GM18951 (cell line): ENCODE data around the gene KIF3A.

ENCODE experiments used
- POLR2A ChIP-seq: IDR thresholded peaks from 4 replicates; pipeline ENCODE4 v1.6.1; 2011; ENCODE audit warnings: mild to moderate bottlenecking; ENCODE audit not compliant: insufficient read length, insufficient read depth; ENCODE audit errors: extremely low read depth
- in situ Hi-C: fragments of 300-500 bp; cut with MboI; formaldehyde crosslinking; loops from one replicate; pipeline ENCODE4 v1.12.0; 2022; ENCODE audit warnings: low sequenced_read_pairs, mixed read lengths, inconsistent platforms; ENCODE audit not compliant: unreplicated experiment

The KIF3A gene

DNA sequence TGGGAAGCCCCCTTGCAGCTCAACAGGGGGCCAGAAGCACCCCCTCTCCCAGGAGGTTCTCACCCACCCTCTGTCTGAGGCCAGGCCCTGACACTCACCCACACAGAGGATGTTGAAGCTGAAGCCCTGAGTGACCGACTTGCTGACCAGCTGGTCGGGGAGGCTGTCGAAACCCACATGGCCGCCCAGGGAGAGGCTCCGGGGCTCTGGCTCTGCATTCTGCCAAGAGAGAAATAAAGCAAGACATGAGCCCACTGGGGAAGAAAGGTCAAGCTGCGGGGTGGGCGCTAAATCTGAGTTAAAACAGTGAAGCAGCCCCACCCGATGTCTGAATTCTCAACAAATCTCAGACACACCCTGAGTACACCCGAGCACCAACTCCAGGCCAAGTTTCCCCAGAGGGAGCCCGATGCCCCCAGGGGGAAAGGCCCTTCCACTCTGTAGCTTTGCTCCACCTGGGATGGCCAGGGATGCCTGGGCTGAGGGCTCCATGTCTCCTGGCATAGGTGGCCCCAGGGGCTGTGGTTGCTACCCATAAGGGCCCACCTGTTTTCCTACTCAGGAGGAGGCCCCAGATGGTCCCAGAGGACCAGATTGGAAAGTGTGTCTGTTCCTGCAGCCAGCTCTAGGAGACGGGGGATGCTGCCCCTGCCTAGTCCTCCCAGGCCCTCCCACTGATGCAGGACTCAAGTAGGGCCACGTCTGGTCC, 28.1 kb upstream of the KIF3A start:
- in situ Hi-C loops, result no loop called here
- TF ChIP-seq POLR2A, result no peak

DNA sequence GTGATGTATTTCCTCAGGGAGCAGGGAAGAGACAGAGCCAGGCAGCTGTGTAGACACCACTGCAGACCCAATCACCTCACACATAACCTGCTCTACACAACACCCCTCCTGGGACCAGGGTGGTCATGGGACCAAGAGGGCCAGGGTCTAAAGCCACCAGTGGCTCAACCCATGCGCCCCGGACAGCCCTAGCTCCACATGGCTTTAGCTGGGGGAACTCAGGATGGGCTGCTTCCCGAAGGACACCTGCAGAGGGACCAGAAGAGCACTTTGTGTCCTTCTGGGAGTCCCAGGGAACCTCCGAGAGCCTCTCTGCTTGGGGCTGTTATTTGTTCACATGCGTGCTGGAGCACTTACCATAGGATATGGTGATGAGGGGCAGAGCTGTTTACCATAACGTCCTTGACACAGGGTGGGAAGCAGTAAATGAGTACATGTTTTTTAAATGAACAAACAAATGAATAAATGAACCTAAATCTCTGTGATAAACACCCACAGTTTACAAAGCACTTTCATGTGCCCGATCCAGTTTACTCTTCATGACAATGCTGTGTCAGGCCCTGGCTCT, 27.4 kb upstream of the KIF3A start:
- no peak for TF ChIP-seq POLR2A
- in situ Hi-C loops, result no loop called here

DNA sequence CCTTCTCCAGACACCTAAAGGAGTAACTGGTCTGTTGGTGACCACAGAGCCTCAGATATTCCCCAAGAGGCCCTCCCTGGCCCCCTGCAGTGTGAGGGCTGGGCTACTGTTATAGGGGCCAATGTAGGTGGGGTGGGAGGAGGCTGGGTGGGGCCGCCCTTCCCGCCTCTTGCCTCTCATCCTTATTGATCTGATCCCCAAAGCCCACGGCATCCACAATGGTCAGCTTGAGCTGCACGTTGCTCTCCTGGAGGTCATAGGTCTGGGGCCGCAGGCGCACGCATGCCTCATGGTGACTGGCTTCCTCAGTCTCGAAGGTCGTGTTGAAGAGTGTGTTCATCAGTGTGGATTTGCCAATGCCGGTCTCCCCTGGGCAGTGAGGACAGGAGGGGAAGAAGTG, 26.7 kb upstream of the KIF3A start:
- in situ Hi-C loops, result no loop called here
- TF ChIP-seq POLR2A, result no peak

DNA sequence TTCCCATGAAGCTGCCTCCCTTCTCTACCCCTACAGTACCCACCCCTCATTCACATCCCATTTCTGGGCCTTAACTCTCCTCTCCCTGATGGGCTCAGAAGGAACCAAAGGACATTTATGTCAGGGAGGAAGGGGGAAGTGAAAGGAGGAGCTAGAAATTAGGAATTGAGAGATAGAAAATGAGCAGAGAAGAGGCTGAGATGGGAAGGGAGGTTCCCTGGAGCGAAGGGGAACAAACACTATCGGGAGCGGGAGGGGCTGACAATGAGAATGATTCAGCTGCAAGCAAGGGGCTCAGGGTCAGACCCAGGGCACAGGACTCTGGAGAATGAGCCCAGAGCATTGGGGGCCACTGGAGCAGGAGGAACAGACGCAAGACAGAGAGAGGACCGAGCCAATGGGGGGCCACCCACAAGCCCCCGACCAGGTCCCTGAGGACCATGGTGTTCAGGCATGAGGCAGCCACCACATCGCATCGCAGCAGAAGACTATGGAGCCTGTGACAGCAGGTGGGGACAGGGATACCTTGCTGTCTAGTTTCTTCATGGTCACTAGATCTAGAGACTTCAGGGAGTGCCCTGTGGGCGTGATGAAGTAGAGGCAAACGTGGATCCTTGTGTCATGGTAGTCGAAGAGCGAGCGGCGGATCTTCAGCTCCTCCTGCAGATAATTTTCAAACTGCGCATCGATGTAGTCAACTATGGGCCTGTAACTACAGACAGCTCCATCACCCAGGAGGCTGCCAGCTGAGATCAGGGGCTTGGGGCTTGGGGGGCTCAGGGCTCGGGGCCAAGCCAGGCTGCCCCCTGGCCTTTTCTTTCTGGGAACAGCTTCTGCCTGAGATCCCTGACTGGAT, 26.1 kb upstream of the KIF3A start:
- TF ChIP-seq POLR2A, result no peak
- in situ Hi-C loops, result no loop called here

DNA sequence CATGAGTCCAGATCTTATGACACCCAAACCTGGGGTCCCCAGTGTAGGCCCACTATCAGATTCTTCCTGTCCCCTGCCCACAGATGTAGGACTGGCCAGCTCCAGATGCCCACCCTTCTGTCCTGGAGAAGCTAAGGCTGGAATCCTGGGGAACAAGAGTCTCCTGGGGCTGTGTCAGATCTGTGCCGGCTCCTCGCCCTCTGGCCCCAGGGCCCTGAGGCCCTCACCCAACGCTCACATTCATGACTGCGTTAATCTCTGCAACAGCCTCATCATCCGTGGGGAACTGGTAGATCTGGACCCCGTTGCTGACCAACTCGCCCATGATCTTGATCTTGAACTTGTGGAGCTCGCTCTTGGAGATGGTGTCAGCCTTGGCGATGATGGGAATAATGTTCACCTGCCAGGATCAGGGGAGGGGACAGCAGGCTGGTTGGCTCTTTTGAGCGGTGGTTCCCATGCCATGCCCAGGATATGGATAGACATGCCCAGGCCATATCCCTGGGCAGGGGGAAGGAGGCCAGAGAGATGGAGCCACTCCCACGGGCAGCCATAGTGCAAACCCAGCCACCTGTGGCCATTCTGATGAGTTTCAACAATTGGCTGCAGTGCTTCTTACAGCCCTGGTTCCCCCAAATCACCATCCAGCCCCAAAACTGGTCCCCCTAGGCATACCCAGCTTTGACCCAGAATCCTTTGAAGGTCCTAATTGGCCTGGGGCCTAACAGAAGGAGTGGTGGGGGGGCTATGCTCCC, 25.1 kb upstream of the KIF3A start:
- in situ Hi-C loops, result no loop called here
- no peak for TF ChIP-seq POLR2A

DNA sequence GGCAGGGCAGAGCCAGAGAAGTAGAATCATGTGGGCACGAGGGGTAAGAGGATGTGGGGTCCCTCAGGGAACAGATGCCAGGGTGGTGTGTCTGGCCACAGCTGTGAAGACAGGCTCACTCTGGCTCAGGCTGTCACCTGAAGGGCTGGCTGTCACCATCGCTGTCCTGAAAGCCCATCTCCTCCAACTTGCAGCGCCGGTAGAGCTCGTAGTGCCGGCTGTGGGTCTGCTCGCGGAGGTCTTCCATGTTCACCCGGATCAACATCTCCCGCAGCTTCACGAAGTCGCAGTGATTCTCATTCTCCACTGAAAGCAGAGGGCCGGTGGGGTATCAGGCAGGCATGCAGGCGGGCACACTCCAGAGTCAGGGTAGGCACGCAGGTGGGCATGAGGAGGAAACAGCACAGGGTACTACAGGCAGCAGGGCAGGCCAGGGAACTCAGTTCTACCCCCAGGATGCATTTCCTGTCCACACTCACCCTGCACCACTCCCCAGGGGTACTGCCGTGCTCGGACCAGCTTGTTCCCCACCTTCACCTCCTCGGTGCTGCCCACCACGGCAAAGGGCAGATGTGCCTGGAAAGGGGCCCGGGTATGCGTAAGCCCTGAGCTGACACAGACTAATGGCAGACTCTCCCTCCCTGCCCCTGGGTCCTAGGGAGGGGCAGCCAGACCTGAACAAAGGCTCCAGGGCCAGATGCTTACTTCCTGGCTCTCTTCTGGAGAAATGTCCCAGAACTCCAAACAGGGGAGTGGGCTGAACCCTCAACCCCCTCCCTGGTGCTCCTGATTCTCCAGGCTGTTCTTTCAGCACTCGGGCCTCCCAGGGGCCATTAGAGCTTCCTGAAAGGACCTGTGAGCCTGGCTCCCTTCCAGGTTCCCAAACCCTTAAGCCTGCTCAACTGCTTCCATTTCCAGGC, 24.2 kb upstream of the KIF3A start:
- in situ Hi-C loops, result no loop called here
- no peak for TF ChIP-seq POLR2A

DNA sequence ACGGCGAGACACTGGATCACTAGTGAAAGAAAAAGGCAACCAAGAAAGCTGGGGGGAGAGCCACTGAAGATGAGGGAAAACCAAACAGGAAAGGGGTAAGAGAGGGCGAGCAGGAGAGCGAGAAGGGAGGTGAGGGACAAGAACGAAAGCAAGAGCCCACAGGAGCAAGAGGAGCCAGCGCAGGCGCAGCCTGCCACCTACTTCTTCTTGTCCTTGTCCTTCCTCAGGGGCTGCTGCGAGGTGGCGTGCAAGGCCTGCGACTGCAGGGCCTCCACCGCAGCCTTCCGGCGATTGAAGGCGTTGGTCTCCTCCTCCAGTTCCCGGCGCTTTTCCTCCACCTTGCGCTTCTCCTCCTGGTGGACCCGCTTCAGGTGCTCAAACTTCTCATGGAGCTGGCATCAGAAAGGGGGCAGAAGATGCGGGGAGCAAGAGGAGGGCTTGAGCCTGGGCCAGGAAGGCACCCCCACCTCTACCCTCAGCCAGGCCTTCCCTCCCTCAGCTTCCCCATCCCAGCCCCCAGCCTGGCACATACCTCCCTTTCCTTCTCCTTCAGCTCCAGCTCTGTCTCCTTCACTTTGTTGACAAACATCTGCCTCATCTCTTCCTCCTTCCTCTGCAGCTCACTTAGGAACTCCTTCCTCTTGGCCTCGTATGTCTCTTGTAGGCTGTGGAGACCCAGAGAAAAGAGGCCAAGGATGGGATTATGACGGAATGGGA, 23.4 kb upstream of the KIF3A start:
- TF ChIP-seq POLR2A, result no peak
- in situ Hi-C loops, result no loop called here

DNA sequence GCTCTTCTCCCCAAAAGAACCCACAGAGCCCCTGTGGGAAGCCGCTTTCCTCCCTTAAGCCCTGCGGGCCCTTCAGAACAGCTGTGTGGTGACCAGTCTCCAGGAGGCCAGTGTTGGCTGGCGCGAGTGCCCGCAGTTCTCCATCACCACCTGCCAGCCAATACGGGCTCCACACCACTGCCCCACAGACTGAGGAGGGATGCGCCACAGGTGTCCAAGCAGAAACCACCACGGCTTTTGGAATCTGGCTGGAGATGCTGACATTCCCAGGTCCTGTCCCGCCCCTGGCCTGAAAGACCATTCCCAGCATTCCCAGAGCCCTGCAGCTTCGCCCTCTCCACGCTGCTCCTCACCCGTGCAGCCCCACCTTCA, 22.7 kb upstream of the KIF3A start:
- TF ChIP-seq POLR2A, result no peak
- in situ Hi-C loops, result no loop called here

DNA sequence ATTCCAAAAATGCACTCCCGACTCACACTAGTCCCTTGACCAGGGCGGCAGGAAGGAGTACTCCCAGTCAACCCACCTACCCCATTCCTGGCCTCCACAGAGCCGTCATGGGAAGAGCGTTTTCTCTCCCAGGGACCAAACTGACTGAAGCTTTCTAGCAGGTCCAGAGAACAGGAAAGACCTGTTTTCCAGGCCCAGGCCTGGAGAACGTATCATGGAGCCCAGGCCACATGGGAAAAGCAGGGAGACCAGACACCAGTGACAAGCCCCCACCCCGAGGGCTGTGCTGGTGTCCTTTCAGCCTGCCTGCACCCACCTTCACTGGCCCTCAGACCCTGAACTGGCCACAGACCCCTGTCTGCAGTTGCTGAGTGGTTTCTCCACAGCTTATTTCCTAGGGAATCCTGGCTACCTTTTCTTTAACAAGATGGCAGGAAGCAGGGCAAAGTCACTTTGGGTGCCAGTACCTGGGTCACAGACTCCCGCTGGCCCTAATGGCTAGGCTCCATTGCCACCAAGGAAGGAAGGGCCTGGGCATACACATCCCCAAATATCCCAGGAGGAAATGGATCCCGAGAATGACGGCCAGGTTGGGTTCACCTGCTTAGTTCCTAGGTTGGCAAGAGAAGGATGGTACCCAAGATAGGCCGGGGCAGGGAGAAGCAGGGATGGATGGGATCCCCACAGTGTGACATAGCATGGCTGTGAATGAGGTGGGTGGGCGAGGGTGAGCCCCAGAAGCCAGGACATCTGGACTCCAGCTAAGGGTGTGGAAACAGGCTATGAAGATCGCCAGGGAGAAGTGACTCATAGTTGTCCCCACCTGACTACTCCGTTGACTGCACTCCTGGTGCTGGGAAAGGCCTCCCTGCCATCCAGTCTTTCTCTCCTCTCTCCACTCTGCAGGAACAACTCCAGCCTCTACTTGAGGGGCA, 22.0 kb upstream of the KIF3A start:
- TF ChIP-seq POLR2A, result no peak
- in situ Hi-C loops, result no loop called here

DNA sequence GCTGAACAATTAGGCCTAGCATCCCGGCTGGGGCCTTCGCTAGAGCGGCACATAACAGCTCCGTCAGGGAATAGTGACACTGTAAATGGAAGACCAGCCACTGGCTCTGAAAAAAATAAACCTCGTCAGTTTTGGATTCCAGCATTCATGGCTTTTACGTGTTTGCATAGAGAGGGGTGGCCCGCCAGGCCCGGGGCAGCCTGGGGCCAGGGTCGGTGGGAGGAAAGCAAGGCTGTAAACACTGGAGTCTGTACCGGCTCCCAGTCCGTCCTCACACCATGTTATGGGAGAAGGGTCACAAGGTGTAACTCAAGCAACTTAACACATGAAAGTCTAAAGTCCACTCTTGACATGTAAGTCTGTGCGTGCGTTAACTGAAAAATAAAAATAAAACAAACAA, 21.1 kb upstream of the KIF3A start:
- TF ChIP-seq POLR2A, result no peak
- in situ Hi-C loops, result no loop called here

DNA sequence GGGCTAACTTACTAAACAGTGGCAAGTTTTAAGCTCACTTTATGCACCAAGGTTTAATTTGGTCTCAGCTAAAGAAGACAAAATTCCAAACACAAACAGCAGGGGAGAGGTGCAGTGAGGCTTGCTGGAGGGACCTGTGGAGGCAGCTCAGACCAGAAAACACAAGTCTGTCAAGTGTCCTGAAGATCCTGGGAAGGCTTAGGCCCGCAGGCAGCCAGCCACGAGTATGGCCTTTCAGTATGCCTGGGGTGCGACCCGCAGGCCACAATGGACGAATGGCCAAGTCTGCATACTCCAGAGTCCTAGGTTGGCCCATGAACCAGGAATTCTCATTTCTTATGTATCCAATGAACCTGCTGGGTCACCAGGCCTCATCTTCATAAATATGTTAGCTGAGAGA, 19.2 kb upstream of the KIF3A start:
- no peak for TF ChIP-seq POLR2A
- in situ Hi-C loops, result no loop called here
